ENCODE data around the gene ARHGDIB.

ARHGDIB gene

DNA sequence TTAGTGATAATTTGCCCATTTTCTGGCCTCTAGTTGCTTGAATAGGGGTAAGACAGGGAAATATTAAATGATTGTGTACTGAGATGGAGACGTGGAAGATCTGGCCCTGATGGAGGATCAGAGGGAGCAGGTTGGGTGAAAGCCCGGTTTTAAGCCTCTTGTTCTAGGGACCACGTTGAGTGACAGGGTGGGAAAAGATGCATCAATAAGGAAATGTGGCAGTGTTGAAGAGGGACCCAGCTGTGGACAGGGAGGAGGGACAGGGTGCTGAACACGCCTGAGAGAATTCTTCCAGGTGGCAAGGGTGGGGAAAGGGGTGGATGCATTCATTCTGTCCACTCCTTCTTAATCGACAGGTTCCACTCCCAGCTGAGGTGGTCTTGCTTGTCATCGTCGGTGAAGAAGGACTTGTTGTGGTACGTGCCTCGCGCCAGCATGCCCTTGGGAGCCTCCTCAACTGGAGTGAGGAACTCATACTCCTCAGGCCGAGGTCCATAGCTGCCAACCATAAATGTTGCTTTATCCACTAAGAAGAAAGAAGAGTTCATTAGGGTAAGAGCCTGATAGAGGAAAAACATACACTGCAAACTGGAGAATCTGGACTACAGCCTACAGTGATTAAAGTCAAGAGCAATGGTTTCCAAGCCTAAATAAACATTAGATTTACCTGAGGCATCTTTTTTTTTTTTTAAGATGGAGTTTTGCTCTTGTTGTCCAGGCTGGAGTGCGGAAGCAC, 19.0 kb downstream of the ARHGDIB start:
- Mint-ChIP-seq H3K9me3 (peaks cover 10% of the 10 kb centered on the region), H3K4me3 (no peak overlapping the region), H3K36me3 (ENCODE audit: low read depth) (no peaks in the 10 kb centered on the region), H3K27ac (no peak overlapping the region), H3K4me1 (peaks cover 12% of the 10 kb centered on the region), H3K27me3 (ENCODE audit: low read depth, poor library complexity) (no peaks in the 10 kb centered on the region)
- DNase-seq, result no peak
- TF ChIP-seq, protein P1, sequence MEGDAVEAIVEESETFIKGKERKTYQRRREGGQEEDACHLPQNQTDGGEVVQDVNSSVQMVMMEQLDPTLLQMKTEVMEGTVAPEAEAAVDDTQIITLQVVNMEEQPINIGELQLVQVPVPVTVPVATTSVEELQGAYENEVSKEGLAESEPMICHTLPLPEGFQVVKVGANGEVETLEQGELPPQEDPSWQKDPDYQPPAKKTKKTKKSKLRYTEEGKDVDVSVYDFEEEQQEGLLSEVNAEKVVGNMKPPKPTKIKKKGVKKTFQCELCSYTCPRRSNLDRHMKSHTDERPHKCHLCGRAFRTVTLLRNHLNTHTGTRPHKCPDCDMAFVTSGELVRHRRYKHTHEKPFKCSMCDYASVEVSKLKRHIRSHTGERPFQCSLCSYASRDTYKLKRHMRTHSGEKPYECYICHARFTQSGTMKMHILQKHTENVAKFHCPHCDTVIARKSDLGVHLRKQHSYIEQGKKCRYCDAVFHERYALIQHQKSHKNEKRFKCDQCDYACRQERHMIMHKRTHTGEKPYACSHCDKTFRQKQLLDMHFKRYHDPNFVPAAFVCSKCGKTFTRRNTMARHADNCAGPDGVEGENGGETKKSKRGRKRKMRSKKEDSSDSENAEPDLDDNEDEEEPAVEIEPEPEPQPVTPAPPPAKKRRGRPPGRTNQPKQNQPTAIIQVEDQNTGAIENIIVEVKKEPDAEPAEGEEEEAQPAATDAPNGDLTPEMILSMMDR (IDR thresholded peaks at IDR 0.05), result no peak

DNA sequence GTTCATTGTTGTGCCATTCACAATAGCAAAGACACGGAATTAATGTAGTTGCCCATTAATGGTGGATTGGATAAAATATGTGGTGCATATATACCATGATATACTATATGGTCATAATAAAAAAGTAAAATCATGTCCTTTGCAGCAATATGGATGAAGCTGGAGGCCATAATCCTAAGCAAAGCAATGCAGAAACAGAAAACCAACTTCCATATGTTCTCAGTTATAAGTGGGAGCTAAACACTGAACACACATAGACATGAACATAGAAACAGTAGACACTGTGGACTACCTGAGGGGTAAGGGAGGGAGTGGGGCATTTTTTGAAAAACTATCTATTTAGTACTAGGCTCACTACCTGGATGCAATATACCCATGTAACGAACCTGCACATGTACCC, 20.0 kb downstream of the ARHGDIB start:
- no peaks in the 10 kb centered on the region for H3K36me3 Mint-ChIP-seq (ENCODE audit: low read depth)
- peaks cover 10% of the 10 kb centered on the region for H3K9me3 Mint-ChIP-seq
- H3K27me3 Mint-ChIP-seq (ENCODE audit: low read depth, poor library complexity), result no peaks in the 10 kb centered on the region
- peaks cover 15% of the 10 kb centered on the region for H3K4me1 Mint-ChIP-seq
- DNase-seq, result no peak
- TF ChIP-seq, protein P1 (IDR thresholded peaks at IDR 0.05), result no peak
- no peak overlapping the region for H3K27ac Mint-ChIP-seq
- no peak overlapping the region for H3K4me3 Mint-ChIP-seq

DNA sequence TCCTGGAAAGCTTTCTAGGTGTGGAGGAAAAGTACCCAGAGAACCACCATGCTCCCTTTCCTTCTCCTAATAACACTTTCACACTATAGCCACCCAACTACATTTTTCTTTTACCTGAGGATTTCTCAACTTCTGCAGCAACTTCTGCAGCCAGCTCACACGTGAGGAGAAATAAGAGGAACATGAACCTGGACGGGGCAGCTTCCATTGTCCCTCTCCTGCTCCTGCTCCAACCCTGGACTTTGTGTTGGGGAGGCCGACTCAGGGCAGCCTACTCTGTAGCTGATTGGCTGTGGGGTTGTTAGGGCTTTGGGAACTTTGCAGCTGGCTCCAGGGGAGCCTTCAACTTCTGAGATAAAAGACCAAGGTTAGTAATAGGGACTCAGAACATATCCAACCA, 23.1 kb downstream of the ARHGDIB start, which contains the start of gene ERP27:
ERP27 (minus strand) TSS at position 237 of the 400 bp plus-strand sequence; CDS start at position 208, 29 bp downstream.
- peaks cover 27% of the 10 kb centered on the region for H3K4me1 Mint-ChIP-seq
- H3K9me3 Mint-ChIP-seq, result peaks cover 10% of the 10 kb centered on the region
- no peak for DNase-seq
- no peak within 1 kb of the TSS for H3K27ac Mint-ChIP-seq
- H3K4me3 Mint-ChIP-seq, result no peak within 1 kb of the TSS
- TF ChIP-seq, protein P1 (IDR thresholded peaks at IDR 0.05), result no peak
- H3K36me3 Mint-ChIP-seq (ENCODE audit: low read depth), result no peaks in the 10 kb centered on the region
- no peaks in the 10 kb centered on the region for H3K27me3 Mint-ChIP-seq (ENCODE audit: low read depth, poor library complexity)

DNA sequence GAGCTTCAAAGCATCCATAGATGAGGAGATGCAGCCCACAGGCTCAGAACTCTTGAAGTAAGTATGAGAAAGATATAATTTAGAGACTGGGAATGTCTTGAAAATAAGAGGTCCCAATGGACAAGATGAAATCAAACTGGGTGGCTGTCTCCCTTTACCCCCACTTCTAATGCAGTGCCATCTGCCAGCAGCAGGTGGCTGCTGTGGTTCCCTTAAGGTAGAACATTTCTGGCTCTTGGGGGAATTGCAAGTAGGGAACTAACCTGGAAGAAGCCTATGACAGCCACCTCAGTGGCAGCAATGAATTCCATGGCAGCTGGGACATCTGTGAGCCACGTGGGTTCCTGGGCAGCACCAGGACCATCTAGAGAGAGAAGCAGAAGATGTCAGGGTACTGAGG, 23.7 kb downstream of the ARHGDIB start:
- Mint-ChIP-seq H3K4me1 (peaks cover 27% of the 10 kb centered on the region), H3K27me3 (ENCODE audit: low read depth, poor library complexity) (no peaks in the 10 kb centered on the region), H3K27ac (no peak overlapping the region), H3K4me3 (no peak overlapping the region), H3K36me3 (ENCODE audit: low read depth) (no peaks in the 10 kb centered on the region), H3K9me3 (peaks cover 10% of the 10 kb centered on the region)
- TF ChIP-seq, protein P1 (IDR thresholded peaks at IDR 0.05), result no peak
- no peak for DNase-seq

DNA sequence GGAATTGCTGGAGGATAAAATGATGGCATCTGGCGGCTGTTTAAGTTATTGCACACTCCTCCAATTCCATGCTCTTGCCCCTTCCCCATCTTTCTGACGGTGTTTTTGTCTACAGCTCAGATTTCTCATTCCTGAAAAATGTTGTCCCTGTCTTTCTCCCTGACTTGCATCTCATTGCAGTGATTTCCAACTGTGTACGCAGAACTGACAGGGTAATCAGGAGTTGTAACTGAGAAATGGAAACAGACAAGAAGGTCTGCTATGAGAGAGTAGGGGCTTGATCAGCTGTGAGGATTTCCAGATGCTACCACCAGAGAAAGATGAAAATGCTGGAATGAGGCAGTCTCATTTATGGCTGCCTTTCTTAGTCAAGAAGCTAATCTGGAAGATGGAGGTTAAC, 24.4 kb downstream of the ARHGDIB start:
- H3K27ac Mint-ChIP-seq, result peak overlapping the region; percentile 13
- no peak for DNase-seq
- no peaks in the 10 kb centered on the region for H3K27me3 Mint-ChIP-seq (ENCODE audit: low read depth, poor library complexity)
- H3K9me3 Mint-ChIP-seq, result peaks cover 8% of the 10 kb centered on the region
- H3K4me1 Mint-ChIP-seq, result peaks cover 27% of the 10 kb centered on the region
- no peaks in the 10 kb centered on the region for H3K36me3 Mint-ChIP-seq (ENCODE audit: low read depth)
- TF ChIP-seq, protein P1 (IDR thresholded peaks at IDR 0.05), result no peak
- no peak overlapping the region for H3K4me3 Mint-ChIP-seq

All from nephron progenitor cell (in vitro differentiated cells).